ENCODE data around the gene SLC9C2.

GRCh38 chr1:173503391-173503790, 99.5 kb downstream of the SLC9C2 start:
- TF ChIP-seq CTCF (IDR thresholded peaks at IDR 0.05; ENCODE audit: insufficient read depth, low read depth, low read length) = no peak
- TF ChIP-seq EZH2 (IDR thresholded peaks at IDR 0.05; ENCODE audit: insufficient read depth, low read length) = no peak

All from astrocyte (in vitro differentiated cells and primary cell).